T-helper 1 cell (primary cell): ENCODE measurements around the gene LRRC36.

ENCODE experiments used
- DNase-seq, 5 donors: peaks; one replicate each; pipeline ENCODE4 v3.0.0-alpha.2; 2012 to 2020

The LRRC36 gene

GRCh38 chr16:67390816-67391423 lies 64.3 kb downstream of the LRRC36 start:
- no peak for DNase-seq

DNA sequence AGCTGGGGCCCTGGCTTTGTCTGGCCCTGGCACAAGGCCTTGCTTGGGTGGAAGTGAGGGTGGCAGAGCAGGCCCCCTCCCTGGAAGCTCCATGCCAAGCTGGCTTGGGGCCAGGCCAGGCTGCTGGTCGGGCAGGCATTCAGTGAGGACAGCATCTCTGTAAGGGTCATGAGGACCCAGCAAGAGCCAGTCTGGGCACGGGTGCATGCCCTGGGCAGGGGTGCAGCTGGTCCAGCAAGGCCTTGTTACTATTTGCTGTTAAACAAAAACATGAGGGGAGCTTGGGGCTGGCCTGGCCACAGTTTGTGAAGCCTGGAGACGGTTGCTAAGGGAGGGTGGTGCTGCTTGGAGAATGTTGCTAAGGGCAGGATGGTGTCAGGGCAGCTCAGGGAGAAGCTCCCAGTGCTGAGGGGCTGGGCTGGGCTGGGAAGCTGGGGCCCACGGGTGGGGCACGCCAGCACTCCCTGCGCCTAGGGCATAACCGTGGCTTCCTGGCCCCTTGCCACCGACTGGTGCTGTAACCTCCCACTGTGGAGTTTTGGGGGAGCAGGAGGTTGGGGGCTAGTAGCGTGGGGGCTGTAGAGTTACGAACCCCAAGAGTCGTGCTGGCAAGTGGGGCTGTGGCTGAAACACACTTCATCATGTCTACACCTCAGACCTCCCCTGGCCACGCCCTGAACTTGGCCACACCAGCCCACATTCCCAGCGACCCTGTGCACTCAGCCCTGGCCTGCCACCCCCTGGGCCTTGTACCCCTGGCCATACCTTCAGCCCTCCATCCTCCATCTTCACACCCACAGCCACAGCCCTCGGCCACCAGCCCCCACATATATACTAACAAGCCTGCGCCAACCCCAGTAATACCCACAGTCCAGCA lies 65.0 kb downstream of the LRRC36 start:
- DNase-seq: no peak

DNA sequence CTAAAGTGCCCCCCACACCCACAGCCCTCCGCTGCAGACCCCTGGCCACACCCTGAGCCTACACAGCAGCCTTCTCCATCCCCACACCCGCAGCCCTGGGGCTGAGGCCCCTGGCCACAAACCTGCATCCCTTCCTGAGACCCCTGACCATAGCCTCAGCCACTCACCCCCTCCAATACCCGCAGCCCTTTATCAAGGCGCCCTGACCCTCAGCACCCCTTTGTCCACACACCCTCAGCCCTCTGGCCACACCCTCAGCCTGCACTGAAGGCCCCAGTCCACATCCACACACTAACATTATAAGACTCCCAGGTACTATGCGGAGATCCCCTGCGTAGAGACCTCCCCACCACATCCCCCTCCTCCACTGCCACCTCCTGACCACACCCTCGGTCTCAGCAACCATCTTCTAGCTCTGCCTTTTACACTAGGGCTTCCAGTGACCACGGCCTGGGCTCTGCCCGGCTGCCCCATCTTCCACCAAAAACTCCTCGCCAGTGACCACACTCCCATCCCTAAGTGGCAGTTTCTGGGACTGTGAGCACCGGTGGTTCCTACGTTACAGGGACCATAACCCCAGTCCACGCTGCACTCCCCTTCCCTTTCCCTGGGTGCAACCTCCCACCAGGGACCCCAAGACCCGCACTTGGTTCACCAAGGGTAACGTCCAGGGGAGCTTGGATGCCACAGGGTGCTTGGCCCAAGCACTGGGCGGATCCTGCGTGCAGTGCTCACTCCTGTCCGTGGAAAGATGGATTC lies 65.9 kb downstream of the LRRC36 start:
- no peak for DNase-seq

GRCh38 chr16:67393111-67393787 lies 66.6 kb downstream of the LRRC36 start, which contains the start of gene TPPP3:
TSS of gene TPPP3 (minus strand) at chr16:67393498. CDS start at chr16:67391111, 2,387 bp downstream.
- DNase-seq: peak in 3 of 5 donors; percentile 15 to 25 (median 23)

DNA sequence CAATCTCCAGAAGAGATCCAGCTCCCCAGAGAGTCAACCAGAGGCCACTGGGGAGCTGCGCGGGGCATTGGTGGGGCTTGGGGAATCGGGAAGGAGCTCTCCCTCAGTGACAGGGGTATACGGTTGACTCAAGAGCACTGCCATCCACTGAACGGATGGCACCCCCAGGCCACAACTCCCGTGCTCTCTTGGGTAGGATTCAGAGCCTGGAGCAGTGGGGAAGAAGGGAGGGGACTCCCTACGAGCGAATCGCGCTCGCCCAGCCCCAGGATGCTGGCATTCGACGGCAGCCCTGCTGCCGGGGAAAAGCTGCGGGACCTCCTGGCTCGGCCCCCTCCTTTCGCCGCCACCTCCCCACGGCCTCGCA lies 67.2 kb downstream of the LRRC36 start:
- no peak for DNase-seq

DNA sequence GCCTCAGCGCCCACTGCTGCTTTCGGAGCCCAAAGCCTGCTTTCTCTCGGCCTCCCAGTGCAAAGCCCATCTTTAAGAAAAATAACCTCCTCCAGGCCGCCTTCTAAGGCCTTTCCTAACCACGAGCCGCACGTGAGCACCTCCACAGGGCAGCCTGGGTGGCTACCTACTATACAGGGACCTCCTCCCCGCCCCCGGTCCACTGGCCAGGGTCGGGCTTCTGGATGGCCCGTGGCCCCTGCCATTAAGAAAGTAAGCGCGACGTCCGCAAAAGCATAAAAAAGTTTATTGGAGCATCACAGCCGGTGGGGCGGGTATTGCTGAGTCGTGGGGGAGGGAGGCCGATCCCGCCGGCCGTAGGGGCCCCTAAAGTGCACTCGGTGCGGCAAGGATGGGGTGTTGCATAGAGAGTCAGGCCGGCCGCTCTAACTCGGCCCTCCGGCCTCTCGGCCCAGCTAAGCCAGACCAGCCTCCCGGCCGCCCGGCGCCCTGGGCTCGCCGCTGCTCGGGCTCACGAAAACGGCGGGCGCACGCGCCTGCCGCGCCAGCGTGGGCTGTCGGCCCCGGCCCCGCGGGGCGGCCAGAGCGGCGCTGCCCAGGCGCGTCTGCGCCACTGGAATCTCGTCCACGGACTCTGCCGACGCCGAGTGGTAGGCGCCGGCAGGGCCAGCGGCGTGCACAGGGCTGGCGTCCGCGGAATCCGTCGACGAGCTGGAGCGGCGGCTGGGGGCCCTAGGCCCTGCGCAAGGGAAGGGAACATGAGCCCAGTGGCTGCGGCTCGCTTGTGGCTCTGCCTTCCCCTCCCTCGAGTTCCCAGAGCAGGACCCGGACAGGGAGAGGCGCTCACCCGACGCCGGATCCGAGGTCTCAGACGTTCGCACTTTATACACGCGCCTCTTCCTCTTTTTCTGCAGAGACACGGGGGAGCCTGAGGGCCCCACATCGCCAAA lies 67.8 kb downstream of the LRRC36 start:
- no peak for DNase-seq

DNA sequence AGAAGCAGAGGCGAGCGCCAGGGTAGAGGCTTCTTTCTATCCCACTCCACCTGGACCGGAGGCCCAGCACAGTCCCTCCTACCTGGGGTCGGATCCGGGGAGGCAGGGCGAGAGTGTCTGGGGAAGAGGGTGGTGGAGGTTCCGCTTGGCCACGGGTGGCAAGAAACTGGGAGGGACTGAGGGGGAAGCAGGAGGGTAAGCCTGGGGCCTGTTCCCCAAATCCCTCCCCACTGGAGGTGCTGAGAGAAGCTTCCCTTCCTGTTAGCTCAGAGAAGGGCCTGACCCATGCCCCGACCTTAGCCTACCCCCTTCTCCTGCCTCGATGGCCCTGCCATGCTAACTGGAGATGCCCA lies 68.5 kb downstream of the LRRC36 start:
- DNase-seq: no peak

GRCh38 chr16:67395458-67396158 lies 69.0 kb downstream of the LRRC36 start:
- DNase-seq: no peak

GRCh38 chr16:67396159-67397035 lies 69.8 kb downstream of the LRRC36 start:
- DNase-seq: no peak

GRCh38 chr16:67397036-67397801 lies 70.6 kb downstream of the LRRC36 start:
- no peak for DNase-seq

GRCh38 chr16:67397812-67398545 lies 71.4 kb downstream of the LRRC36 start:
- DNase-seq: no peak

DNA sequence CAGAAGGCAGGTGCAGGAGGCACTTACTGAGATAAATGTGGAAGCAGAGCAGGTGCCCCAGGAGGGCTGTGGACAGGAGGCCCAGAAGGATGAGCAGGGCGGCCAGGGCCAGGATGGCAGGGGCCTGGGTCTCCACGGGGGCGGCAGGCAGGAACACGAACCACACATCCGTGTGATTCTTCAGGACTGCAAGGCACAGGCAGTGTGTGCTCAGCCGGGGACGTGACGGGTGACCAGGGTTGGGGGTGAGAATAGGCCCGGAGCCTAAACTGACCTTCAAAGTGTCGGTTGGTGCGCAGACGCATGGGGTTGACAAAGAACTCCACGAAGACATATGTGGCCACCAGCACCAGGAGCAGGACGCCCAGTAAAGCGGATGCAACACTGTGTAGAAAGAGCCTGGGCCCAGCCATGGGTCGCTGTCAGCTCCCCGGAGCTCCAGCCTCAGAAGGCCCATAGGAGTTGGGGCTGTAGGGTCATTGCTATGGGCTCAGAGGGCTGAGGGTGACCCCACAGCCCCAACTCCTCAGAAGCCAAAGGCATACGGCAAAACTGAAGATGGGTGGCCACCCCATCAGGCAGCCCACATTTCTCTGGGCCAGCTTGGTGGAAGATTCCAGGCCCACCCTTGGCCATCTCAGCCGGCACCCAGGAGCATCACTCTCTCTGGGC lies 72.1 kb downstream of the LRRC36 start:
- DNase-seq: no peak

DNA sequence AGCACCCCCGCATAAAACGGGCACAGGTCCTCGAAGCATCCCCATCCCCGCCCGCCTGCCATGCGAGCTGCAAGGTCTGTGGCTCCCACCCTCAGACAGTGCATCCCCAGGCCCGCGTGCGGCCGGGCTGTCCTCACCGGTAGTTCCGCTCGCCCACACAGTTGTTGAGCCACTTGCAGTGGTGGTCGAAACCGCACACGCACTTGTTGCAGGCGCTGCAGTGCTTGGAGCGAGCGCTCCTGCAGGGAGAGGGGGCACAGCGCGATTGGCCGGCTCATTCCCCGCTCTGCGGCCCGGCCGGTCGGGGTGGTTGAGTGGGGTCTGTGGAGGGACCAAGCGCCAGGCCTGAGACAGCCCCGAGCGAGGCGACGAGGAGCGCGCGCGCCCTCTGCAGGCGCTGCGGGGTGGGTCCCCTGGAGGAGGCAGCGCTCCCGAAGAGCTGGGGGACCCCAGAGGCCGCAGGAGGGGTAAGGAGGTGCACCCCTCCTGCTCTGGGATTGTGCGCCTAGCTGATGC lies 72.7 kb downstream of the LRRC36 start:
- peak in 3 of 5 donors; percentile 13 to 33 (median 29) for DNase-seq

DNA sequence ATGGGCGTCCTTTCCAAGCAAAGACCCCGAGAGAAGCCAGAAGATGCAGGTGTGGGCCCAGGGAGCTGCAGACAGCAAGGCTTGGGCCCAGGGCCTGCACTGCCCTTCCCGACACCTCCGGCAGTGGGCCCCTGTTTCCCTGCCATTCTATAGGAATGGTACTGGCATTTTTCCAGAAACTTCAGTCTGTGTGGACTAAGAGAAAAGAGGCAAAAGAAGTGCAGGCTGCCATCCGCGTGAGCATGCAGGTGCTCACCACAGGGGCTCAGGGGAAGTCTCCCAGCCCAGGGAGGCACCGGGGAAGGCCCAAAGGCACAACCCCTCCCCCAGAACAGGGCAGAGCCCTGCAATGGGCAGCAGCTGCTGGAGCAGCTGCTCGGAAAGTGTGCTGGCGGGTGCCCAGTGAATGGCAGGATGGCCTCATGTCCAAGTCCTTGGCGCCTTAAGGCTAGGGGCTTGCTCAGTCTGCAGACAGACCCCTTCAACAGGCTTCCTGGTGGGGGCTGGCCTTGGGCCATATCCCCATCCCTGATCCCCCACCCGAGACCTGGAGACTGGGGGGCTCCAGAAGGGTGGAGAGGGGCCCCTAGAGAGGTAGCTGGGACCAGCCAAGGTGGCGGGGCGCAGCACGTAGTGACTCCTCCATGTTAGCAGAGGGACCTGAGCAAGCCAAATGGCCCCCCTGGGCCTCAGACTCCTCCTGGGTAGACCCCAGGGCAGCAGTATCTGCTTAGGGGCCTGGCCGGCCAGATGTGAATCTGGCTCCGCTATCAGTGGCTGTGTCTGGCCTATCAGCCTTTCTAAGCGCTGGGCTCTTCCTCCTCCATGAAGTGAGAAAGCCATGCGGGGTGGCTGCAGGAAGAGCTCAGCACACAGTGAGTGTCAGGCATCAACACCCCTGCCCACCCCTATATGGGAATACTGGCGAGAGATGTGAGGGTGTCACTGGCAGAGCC lies 73.4 kb downstream of the LRRC36 start:
- DNase-seq: no peak

DNA sequence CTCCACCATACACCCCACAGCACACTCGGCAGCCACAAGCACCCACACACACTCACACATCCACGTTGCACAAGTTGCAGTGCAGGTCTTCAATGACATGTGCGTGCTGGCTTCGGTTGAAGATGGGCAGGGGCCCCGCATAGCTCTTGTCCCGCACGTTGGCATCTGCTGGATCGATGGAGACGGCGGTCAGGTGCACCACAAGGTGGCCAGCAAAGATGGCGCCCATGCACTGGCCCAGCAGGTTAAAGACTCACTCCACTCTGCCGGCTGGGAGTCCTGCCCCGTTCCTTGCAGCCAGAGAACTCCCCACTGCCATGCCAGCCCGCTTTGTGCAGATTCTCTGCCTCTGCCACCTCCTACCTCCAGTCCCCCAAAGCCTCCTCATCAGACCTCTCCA lies 74.3 kb downstream of the LRRC36 start:
- DNase-seq: no peak

GRCh38 chr16:67403976-67404555 lies 77.5 kb downstream of the LRRC36 start:
- no peak for DNase-seq
